SU-DHL-6 (cell line): Measurements from ENCODE around the gene CDH16.

Experiments
- H2AFZ ChIP-seq: fragments of 200-600 bp; sonication (generic); 2 replicates; pipeline ENCODE4 v1.6.1; 2014; ENCODE audit warnings: low read depth, mild to moderate bottlenecking, moderate library complexity, mixed read lengths, antibody characterized with exemption, low read length; ENCODE audit not compliant: severe bottlenecking
- H3F3A ChIP-seq: fragments of 200-600 bp; shearing (Covaris generic); 2 replicates; pipeline ENCODE4 v1.6.0; 2016; ENCODE audit warnings: antibody characterized with exemption, mild to moderate bottlenecking; ENCODE audit not compliant: insufficient read depth
- H3K27ac ChIP-seq: fragments of 200-600 bp; sonication (generic); 2 replicates; pipeline ENCODE4 v1.5.1; 2016; ENCODE audit warnings: low read depth, mild to moderate bottlenecking, low read length, moderate library complexity, mixed read lengths
- H3K27me3 ChIP-seq: fragments of 200-600 bp; sonication (generic), shearing (Covaris generic); 2 replicates; pipeline ENCODE4 v1.6.0; 2014; ENCODE audit warnings: mild to moderate bottlenecking, low read length
- H3K36me3 ChIP-seq: fragments of 200-600 bp; sonication (generic); 2 replicates; pipeline ENCODE4 v1.6.1; 2014; ENCODE audit warnings: mild to moderate bottlenecking, low read length, mixed read lengths
- H3K4me2 ChIP-seq: fragments of 300-600, 200-600 bp; shearing (Covaris generic), sonication (generic); 2 replicates; pipeline ENCODE4 v1.6.0; 2014; ENCODE audit warnings: low read length, low read depth, mild to moderate bottlenecking; ENCODE audit not compliant: poor library complexity, severe bottlenecking
- H3K4me3 ChIP-seq: fragments of 200-600 bp; sonication (generic); 2 replicates; pipeline ENCODE4 v1.5.1; 2014; ENCODE audit warnings: antibody characterized with exemption, low read length, mild to moderate bottlenecking, mixed read lengths; ENCODE audit not compliant: insufficient read depth, poor library complexity, severe bottlenecking
- H3K79me2 ChIP-seq: fragments of 200-600 bp; sonication (generic); 2 replicates; pipeline ENCODE4 v1.6.1; 2014; ENCODE audit warnings: mild to moderate bottlenecking, low read length, moderate library complexity; ENCODE audit not compliant: insufficient read depth
- H3K9ac ChIP-seq: fragments of 200-600 bp; sonication (generic); 2 replicates; pipeline ENCODE4 v1.7.0; 2014; ENCODE audit warnings: mild to moderate bottlenecking, low read length
- H3K9me2 ChIP-seq: fragments of 200-600 bp; sonication (generic); replicated peaks from 2 replicates; pipeline ENCODE4 v1.6.1; 2014; ENCODE audit warnings: low read length; ENCODE audit not compliant: insufficient read depth
- H3K9me3 ChIP-seq: fragments of 200-600 bp; sonication (generic); 2 replicates; pipeline ENCODE4 v1.6.1; 2014; ENCODE audit warnings: low read length, mixed read lengths; ENCODE audit not compliant: insufficient read depth
- H4K20me1 ChIP-seq: fragments of 200-600 bp; sonication (generic); 2 replicates; pipeline ENCODE4 v1.6.1; 2014; ENCODE audit warnings: low read depth, mild to moderate bottlenecking, antibody characterized with exemption, low read length, moderate library complexity, mixed read lengths
- CTCF ChIP-seq: fragments of 200-600 bp; sonication (generic); IDR thresholded peaks from one replicate; pipeline ENCODE4 v1.5.1; 2017; ENCODE audit warnings: antibody characterized with exemption, mild to moderate bottlenecking, low read length, moderate library complexity; ENCODE audit not compliant: insufficient read depth, poor library complexity, severe bottlenecking
- EZH2phosphoT487 ChIP-seq: fragments of 200-600 bp; sonication (generic), shearing (Covaris generic); conservative IDR thresholded peaks from 2 replicates; pipeline ENCODE4 v1.6.1; 2018; ENCODE audit warnings: mild to moderate bottlenecking, antibody characterized with exemption, low read length, moderate library complexity, mixed read lengths

Gene CDH16

DNA sequence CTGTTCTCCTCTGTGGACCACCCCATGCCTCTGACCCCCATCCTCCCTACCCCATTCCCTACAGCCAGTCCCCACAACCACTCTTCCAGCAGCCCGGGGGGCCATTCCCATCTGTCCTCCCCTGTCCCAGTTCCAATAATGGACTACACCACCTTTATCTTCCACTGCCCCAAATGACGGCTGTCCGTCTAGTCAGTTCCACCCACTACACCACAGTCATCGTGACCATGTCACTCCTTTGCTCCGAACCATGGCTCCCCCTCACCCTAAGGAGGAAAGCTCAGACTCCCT lies 23.1 kb downstream of the CDH16 start:
- no peak overlapping the region for H3K4me2 ChIP-seq
- no peaks in the 10 kb centered on the region for H3F3A ChIP-seq
- H3K27me3 ChIP-seq: no peaks in the 10 kb centered on the region
- TF ChIP-seq CTCF (no peak), EZH2phosphoT487 (no peak)
- H3K36me3 ChIP-seq: no peaks in the 10 kb centered on the region
- H3K79me2 ChIP-seq: no peaks in the 10 kb centered on the region
- H3K9me3 ChIP-seq: no peaks in the 10 kb centered on the region
- no peaks in the 10 kb centered on the region for H4K20me1 ChIP-seq
- no peak overlapping the region for H3K9ac ChIP-seq
- no peak overlapping the region for H2AFZ ChIP-seq
- no peaks in the 10 kb centered on the region for H3K9me2 ChIP-seq
- no peak overlapping the region for H3K27ac ChIP-seq
- no peak overlapping the region for H3K4me3 ChIP-seq

DNA sequence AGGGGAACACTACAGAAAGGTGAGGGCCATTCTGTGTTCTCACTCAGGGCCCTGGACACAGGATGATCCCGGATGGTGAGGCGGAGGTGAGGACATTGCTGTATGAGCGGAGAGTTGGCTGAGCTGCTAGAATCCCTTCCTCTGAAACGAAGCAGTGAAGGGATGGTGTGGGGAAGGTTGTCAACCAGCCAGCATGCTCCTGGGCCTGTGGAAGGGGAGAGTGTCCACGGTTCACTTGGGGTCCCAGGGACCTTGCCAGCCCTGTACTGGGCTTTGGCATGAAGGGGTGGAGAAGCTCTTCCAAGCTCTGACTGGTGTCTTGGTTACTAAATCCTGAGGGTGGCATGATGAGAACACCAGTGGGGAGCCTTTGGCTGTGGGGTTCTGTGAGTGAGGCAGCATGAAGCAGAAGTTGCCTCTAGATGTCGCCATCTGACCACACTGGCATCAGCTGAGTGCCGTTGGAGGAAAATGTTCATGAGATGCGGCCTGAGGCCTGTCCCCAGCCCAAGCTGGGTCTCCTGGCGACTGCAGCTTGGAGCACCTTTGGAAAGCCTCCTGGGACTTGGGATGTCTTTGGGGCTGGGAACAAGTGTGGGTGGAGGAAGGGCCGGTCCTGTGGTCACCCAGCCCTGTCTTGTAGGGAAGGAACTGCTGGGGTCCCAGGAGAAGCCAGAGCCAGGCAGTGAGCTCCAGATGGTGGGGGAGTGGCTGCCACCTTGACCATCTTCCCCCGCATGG lies 23.6 kb downstream of the CDH16 start:
- Histone ChIP-seq H3K36me3 (no peaks in the 10 kb centered on the region), H3K27me3 (no peaks in the 10 kb centered on the region), H4K20me1 (no peaks in the 10 kb centered on the region), H3F3A (no peaks in the 10 kb centered on the region), H3K4me2 (no peak overlapping the region), H3K27ac (no peak overlapping the region), H2AFZ (no peak overlapping the region), H3K79me2 (no peaks in the 10 kb centered on the region), H3K4me3 (no peak overlapping the region), H3K9me2 (no peaks in the 10 kb centered on the region), H3K9ac (no peak overlapping the region), H3K9me3 (no peaks in the 10 kb centered on the region)
- TF ChIP-seq CTCF: peak; percentile 67
- no peak for TF ChIP-seq EZH2phosphoT487

GRCh38 chr16:66894055-66894454 lies 24.6 kb downstream of the CDH16 start:
- H3K27me3 ChIP-seq: no peaks in the 10 kb centered on the region
- no peak overlapping the region for H3K9ac ChIP-seq
- H4K20me1 ChIP-seq: no peaks in the 10 kb centered on the region
- H2AFZ ChIP-seq: no peak overlapping the region
- H3K4me2 ChIP-seq: no peak overlapping the region
- H3K9me3 ChIP-seq: no peaks in the 10 kb centered on the region
- H3K79me2 ChIP-seq: no peaks in the 10 kb centered on the region
- no peak for TF ChIP-seq EZH2phosphoT487
- TF ChIP-seq CTCF: no peak
- no peak overlapping the region for H3K27ac ChIP-seq
- no peaks in the 10 kb centered on the region for H3K9me2 ChIP-seq
- H3K36me3 ChIP-seq: no peaks in the 10 kb centered on the region
- H3K4me3 ChIP-seq: no peak overlapping the region
- H3F3A ChIP-seq: no peaks in the 10 kb centered on the region
